ENCODE measurements around the gene PIK3CB. TPM values are rescaled to one million over a fixed set of nuclear protein-coding genes. Genes with fewer than 3 reads are reported as not detected.

The PIK3CB gene
- total RNA-seq, 1 experiment from 2014 or later = 8.3 TPM

- TF ChIP-seq EZH2 (IDR thresholded peaks at IDR 0.05; ENCODE audit: low read length, unreplicated experiment) (no peak), EZH2phosphoT487 (IDR thresholded peaks at IDR 0.05; ENCODE audit: borderline replicate concordance, low read length) (no peak), CTCF (conservative IDR thresholded peaks at IDR 0.05; ENCODE audit: low read depth, low read length) (no peak)
- CTCF ChIA-PET = no interaction called here
- intact Hi-C loops (cut with micrococcal nuclease) = no loop called here
- no peaks in the 10 kb centered on the region for H3K79me2 ChIP-seq (ENCODE audit: low read length)
- H3K4me2 ChIP-seq (ENCODE audit: low read length) = no peak overlapping the region
- H2AFZ ChIP-seq (ENCODE audit: low read length) = no peak overlapping the region
- no peaks in the 10 kb centered on the region for H3K27me3 ChIP-seq (ENCODE audit: low read length)
- BruUV-seq (replicated peaks) = no TSS peak
- H3K36me3 ChIP-seq (ENCODE audit: low read depth, low read length) = no peaks in the 10 kb centered on the region
- no peaks in the 10 kb centered on the region for H4K20me1 ChIP-seq (ENCODE audit: low read length)
- DNase-seq = no peak
- POLR2A ChIA-PET (ENCODE audit: unreplicated experiment) = no interaction called here
- H3K27ac ChIP-seq (ENCODE audit: low read length) = no peak overlapping the region
- H3K4me1 ChIP-seq (ENCODE audit: insufficient read depth, low read length) = no peaks in the 10 kb centered on the region
- ATAC-seq = no peak
- no peak overlapping the region for H3K9ac ChIP-seq (ENCODE audit: low read length)
- H3K4me3 ChIP-seq (ENCODE audit: low read length) = no peak overlapping the region
- no peaks in the 10 kb centered on the region for H3F3A ChIP-seq (ENCODE audit: low read length, unreplicated experiment)
- no peaks in the 10 kb centered on the region for H3K9me2 ChIP-seq (replicated peaks; ENCODE audit: low read length)
- H3K9me3 ChIP-seq (ENCODE audit: low read length) = no peaks in the 10 kb centered on the region
Observed at GRCh38 chr3:138879541-138880380, 45.0 kb upstream of the PIK3CB start.

DNA sequence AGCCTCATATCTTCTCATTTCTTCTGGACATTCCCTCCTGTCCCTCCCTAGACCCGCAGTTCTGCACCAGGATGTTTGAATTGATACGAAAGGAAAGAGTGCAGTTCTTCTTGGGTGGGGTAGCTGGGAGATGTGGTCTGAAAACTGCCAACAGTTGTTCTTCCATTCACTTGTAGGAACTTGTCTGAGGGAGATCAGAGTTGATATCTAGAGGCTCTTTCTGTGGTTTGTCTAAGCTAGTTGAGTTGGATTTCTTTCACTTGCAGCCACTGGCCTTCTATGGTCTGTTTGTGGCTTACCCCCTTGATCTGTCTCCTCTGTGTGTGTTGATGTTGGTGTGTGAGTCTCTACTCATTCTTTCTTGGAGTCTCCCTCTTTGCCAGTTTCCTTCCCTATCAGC lies 42.5 kb upstream of the PIK3CB start:
- Histone ChIP-seq H3K27ac (ENCODE audit: low read length) (no peak overlapping the region), H3K9me3 (ENCODE audit: low read length) (no peaks in the 10 kb centered on the region), H3K4me2 (ENCODE audit: low read length) (no peak overlapping the region), H3K9ac (ENCODE audit: low read length) (no peak overlapping the region), H3K27me3 (ENCODE audit: low read length) (no peaks in the 10 kb centered on the region), H3K36me3 (ENCODE audit: low read depth, low read length) (no peaks in the 10 kb centered on the region), H3K9me2 (replicated peaks; ENCODE audit: low read length) (no peaks in the 10 kb centered on the region), H3F3A (ENCODE audit: low read length, unreplicated experiment) (no peaks in the 10 kb centered on the region), H4K20me1 (ENCODE audit: low read length) (no peaks in the 10 kb centered on the region), H3K4me3 (ENCODE audit: low read length) (no peak overlapping the region), H2AFZ (ENCODE audit: low read length) (no peak overlapping the region), H3K79me2 (ENCODE audit: low read length) (no peaks in the 10 kb centered on the region), H3K4me1 (ENCODE audit: insufficient read depth, low read length) (no peaks in the 10 kb centered on the region)
- DNase-seq = no peak
- intact Hi-C loops (cut with micrococcal nuclease) = no loop called here
- TF ChIP-seq EZH2 (IDR thresholded peaks at IDR 0.05; ENCODE audit: low read length, unreplicated experiment) (no peak), EZH2phosphoT487 (IDR thresholded peaks at IDR 0.05; ENCODE audit: borderline replicate concordance, low read length) (no peak), CTCF (conservative IDR thresholded peaks at IDR 0.05; ENCODE audit: low read depth, low read length) (no peak)
- ChIA-PET POLR2A (ENCODE audit: unreplicated experiment) (no interaction called here), CTCF (no interaction called here)
- no TSS peak for BruUV-seq (replicated peaks)
- ATAC-seq = no peak

All from PC-3 (cell line).